Measurements from ENCODE around the gene AGPAT3. TPM values are rescaled to one million over a fixed set of nuclear protein-coding genes. Genes with fewer than 3 reads are reported as not detected.

AGPAT3 gene
- total RNA-seq, 1 experiment from 2014 or later: 13.0 TPM

DNA sequence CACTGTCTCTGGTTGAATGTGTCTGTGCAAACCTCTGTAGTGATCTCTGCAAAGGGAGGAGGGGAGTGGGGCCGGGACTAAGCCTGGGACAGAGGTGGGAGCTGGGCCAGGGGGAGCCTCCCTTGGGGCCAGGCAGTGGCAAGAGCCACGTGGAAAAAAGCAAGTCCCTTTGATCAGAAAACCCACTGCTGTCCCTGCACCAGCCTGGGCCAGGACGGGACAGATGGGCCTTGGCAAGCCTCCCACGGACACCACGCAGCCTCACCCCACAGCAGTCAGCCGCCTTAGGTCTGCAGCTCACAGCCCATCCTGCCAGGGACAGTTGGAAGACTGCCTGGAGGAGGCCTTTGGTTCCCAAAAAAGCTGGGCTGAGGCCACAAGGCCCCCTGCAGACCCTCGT, 135.3 kb downstream of the AGPAT3 start:
- Histone ChIP-seq H2BK15ac (ENCODE audit: low read depth, low read length) (no peak overlapping the region), H3K14ac (ENCODE audit: insufficient read depth, low read length) (no peak overlapping the region), H4K8ac (replicated peaks; ENCODE audit: insufficient read length, low read depth, low read length) (no peak overlapping the region), H4K20me1 (ENCODE audit: control insufficient read depth, insufficient read depth, insufficient read length) (no peaks in the 10 kb centered on the region), H3K9me3 (ENCODE audit: control insufficient read depth, low read depth, low read length) (no peaks in the 10 kb centered on the region), H4K91ac (ENCODE audit: insufficient read length, low read depth, low read length) (no peak overlapping the region), H2BK20ac (ENCODE audit: low read depth, low read length, poor library complexity, severe bottlenecking) (no peak overlapping the region), H3K23me2 (ENCODE audit: insufficient read length, low read depth, low read length, poor library complexity, severe bottlenecking) (no peaks in the 10 kb centered on the region), H2BK12ac (ENCODE audit: insufficient read length, low read depth, low read length) (no peak overlapping the region), H3K27me3 (ENCODE audit: insufficient read depth, low read length) (no peaks in the 10 kb centered on the region), H3K4me2 (ENCODE audit: insufficient read depth, insufficient read length, low read length) (no peak overlapping the region), H3K27ac (ENCODE audit: insufficient read length, low read depth, low read length) (no peak overlapping the region), H4K5ac (ENCODE audit: insufficient read length, low read depth, low read length) (no peak overlapping the region), H2AFZ (ENCODE audit: low read length) (no peak overlapping the region), H3K79me1 (ENCODE audit: insufficient read depth, low read depth, low read length, poor library complexity, severe bottlenecking) (no peaks in the 10 kb centered on the region), H3K56ac (ENCODE audit: insufficient read length, low read depth, low read length) (no peak overlapping the region), H3T11ph (ENCODE audit: low read length) (no peak overlapping the region), H2AK5ac (ENCODE audit: insufficient read length, low read length) (no peak overlapping the region), H3K4ac (ENCODE audit: low read depth, low read length) (no peak overlapping the region), H3K23ac (ENCODE audit: insufficient read length, low read depth, low read length) (no peak overlapping the region), H2BK5ac (ENCODE audit: insufficient read length, low read length) (no peak overlapping the region), H3K4me1 (ENCODE audit: insufficient read depth, low read length) (no peaks in the 10 kb centered on the region), H2BK120ac (ENCODE audit: low read depth, low read length, poor library complexity, severe bottlenecking) (no peak overlapping the region), H3K79me2 (ENCODE audit: insufficient read depth, low read length) (no peaks in the 10 kb centered on the region), H3K18ac (ENCODE audit: insufficient read length, low read depth, low read length) (no peak overlapping the region), H3K9ac (ENCODE audit: extremely low read depth, insufficient read length, low read length) (no peak overlapping the region)
- H3K27ac Mint-ChIP-seq: no peak overlapping the region; a peak in 1 of 7 replicates
- TF ChIP-seq, protein P1, sequence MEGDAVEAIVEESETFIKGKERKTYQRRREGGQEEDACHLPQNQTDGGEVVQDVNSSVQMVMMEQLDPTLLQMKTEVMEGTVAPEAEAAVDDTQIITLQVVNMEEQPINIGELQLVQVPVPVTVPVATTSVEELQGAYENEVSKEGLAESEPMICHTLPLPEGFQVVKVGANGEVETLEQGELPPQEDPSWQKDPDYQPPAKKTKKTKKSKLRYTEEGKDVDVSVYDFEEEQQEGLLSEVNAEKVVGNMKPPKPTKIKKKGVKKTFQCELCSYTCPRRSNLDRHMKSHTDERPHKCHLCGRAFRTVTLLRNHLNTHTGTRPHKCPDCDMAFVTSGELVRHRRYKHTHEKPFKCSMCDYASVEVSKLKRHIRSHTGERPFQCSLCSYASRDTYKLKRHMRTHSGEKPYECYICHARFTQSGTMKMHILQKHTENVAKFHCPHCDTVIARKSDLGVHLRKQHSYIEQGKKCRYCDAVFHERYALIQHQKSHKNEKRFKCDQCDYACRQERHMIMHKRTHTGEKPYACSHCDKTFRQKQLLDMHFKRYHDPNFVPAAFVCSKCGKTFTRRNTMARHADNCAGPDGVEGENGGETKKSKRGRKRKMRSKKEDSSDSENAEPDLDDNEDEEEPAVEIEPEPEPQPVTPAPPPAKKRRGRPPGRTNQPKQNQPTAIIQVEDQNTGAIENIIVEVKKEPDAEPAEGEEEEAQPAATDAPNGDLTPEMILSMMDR (conservative IDR thresholded peaks at IDR 0.05): no peak
- no peaks in the 10 kb centered on the region; the same call in 1 of the 2 replicates for H3K27me3 Mint-ChIP-seq (ENCODE audit: low read depth)
- no peaks in the 10 kb centered on the region for H3K9me3 Mint-ChIP-seq
- DNase-seq: no peak
- WGBS (ENCODE audit: extremely low coverage, insufficient read length, low lambda C conversion rate): no CpG with 5 or more reads among the region's 7 CpGs
- H3K4me1 Mint-ChIP-seq: no peaks in the 10 kb centered on the region
- H3K4me3 Mint-ChIP-seq: no peak overlapping the region
- no peaks in the 10 kb centered on the region for H3K36me3 Mint-ChIP-seq (ENCODE audit: insufficient read depth in 1 of 3, low read depth in 3 of 3)
